GM10266 (cell line): ENCODE data around the gene HYAL3.

Source experiments
- DNase-seq: peaks from one replicate; pipeline ENCODE4 v3.0.0; 2012; ENCODE audit errors: extremely low spot score
- TF ChIP-seq, protein P1 (sequence below): IDR thresholded peaks from 2 replicates; pipeline ENCODE4 v1.5.1; 2012; ENCODE audit warnings: mild to moderate bottlenecking, low read depth; ENCODE audit not compliant: control insufficient read depth, insufficient read depth; ENCODE audit errors: missing control alignments

The HYAL3 gene

DNA sequence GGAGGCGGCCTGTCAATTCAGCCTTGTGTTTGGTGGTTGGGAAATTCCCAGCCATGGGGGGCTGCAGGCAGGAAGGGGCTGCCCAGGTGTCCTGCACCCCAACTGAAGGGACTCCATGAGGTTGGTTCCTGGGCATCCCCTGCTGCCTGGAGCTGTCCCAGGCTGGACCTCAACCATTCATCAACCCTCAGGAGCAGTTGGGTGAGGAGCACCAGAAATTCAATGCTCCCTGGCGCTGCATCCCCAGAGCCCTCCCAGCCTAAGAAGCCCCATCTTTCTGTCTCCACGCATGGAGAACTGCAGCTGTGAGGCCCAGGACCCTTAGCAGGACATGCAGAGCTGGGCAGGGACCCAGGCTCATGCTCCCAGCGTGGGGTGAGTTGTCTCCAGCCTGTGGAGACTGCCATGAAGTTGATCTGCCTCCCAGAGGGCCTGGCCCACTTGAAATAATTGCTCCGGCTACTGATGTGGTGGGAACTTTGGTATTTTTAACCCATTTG, 38.2 kb downstream of the HYAL3 start:
- TF ChIP-seq, protein P1, sequence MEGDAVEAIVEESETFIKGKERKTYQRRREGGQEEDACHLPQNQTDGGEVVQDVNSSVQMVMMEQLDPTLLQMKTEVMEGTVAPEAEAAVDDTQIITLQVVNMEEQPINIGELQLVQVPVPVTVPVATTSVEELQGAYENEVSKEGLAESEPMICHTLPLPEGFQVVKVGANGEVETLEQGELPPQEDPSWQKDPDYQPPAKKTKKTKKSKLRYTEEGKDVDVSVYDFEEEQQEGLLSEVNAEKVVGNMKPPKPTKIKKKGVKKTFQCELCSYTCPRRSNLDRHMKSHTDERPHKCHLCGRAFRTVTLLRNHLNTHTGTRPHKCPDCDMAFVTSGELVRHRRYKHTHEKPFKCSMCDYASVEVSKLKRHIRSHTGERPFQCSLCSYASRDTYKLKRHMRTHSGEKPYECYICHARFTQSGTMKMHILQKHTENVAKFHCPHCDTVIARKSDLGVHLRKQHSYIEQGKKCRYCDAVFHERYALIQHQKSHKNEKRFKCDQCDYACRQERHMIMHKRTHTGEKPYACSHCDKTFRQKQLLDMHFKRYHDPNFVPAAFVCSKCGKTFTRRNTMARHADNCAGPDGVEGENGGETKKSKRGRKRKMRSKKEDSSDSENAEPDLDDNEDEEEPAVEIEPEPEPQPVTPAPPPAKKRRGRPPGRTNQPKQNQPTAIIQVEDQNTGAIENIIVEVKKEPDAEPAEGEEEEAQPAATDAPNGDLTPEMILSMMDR, result no peak
- no peak for DNase-seq

DNA sequence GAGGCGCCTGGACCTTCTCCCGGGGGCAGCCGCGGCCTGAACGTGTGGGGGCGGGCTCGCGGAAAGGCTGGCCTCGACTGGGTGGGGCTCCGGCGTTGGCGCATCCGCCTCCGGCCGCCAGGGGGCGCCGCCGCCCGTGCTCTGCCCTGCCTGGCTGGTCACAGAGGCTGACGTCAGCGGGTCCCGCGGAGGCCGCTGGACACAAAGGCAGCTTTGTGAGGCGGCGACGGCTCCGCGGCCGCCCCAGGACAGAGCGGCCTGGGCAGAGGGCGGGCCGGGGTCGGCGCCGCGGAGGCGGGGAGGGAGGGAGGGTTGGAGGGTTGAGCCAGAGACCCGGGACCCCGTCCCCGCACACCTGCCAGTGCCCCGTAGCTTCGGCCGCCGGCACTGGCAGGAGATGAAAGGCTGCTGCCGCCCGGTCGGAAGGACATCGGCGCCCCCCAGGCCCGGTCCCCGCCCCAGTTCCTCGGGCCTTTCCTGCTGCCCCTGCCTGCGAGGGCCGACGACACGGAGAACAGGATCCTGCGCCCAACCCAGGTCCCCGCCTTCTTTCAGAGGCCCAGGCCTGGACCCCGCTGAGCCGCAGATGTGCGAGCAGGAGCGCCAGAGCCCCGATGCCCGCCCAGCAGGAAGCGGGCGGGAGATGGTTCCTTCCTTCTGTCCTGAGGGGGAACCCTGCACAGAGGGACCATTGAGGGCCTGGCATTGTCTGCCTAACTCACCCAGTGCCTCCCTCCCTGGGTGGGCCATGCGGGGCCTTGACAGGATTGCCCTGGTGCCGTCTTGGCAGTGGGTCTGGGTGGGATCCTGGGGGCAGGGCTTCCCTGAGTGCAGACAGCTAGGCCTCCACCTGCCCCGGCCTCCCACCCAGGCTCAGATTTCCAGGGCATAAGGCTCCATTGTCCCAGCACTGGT, 38.9 kb downstream of the HYAL3 start:
- TF ChIP-seq, protein P1, result peak; percentile 99
- peak; percentile 98 for DNase-seq

DNA sequence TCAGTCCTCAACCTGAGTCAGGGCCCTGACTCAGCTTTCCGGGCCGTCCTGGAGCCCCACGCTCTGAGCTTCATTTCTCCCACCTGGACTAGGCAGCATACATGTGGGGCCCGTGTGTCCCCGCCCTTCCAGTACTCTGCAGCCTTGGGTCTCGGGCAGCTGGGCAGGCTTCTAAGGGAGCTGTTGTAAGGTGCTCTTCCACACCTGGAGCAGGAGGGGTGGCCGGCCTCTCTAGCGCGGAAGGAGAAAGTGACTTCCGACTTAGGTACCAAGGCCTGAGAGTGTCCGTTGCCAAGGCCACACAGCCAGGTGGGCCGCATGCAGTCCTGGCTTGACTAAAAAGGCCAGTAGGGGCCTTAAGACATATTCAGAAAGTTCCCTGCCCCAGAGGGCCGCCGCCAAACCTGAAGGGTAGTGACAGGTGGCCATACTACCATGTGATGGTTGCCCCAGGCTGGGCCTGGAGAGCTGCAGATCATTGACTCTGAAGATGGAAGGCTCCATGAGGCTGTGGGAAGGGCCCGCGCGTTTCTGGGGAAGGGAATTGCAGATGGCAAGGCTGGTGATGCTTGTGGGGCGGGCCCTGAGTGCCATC, 39.7 kb downstream of the HYAL3 start:
- TF ChIP-seq, protein P1, result no peak
- no peak for DNase-seq

DNA sequence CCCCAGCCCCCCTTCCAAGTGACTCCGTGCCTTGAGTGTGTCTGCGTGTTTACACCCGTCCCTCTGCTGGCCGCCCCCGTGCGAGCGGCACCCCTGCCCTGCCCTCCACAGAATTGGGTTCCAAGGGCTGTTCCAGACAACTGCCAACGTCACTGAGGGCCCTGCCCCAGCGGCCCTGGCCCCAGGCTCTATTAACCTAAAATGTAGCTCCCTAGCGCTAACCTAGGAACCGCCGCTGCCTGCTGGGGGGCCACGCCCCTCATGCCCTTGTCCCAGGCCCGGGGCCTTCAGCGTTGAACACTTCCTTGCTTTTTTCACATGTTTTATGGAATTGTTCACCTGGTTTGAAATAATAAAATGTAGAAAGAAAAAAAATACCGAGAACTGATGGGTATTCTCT, 40.2 kb downstream of the HYAL3 start:
- TF ChIP-seq, protein P1, result no peak
- DNase-seq, result no peak

DNA sequence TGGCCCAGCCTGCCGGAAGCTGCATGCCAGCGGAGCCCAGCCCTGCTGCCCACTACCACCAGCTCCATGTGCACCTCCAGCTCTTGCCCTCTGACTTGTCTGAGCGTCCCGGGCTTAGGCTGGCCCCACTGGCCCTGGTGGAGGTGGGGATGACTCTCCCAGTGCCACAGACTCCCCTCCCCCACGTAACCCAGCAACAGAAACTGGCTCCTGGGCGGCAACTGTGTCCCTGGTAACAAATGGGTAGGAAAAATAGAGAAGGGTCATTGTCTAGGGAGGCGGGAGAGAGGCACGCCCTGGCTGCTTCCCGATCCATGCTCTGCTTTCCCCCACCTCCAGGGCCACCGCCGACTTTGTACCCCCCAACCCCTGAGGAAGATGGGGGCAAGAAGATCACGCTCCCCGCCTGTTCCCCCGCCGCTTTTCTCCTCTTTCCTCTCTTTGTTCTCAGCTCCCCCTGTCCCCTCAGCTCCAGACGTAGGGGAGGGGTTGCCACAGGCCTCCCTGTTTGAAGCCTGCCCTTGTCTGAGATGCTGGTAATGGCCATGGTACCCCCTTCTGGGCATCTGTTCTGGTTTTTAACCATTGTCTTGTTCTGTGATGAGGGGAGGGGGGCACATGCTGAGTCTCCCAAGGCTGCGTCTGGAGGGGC, 41.0 kb downstream of the HYAL3 start:
- no peak for DNase-seq
- TF ChIP-seq, protein P1, result no peak

DNA sequence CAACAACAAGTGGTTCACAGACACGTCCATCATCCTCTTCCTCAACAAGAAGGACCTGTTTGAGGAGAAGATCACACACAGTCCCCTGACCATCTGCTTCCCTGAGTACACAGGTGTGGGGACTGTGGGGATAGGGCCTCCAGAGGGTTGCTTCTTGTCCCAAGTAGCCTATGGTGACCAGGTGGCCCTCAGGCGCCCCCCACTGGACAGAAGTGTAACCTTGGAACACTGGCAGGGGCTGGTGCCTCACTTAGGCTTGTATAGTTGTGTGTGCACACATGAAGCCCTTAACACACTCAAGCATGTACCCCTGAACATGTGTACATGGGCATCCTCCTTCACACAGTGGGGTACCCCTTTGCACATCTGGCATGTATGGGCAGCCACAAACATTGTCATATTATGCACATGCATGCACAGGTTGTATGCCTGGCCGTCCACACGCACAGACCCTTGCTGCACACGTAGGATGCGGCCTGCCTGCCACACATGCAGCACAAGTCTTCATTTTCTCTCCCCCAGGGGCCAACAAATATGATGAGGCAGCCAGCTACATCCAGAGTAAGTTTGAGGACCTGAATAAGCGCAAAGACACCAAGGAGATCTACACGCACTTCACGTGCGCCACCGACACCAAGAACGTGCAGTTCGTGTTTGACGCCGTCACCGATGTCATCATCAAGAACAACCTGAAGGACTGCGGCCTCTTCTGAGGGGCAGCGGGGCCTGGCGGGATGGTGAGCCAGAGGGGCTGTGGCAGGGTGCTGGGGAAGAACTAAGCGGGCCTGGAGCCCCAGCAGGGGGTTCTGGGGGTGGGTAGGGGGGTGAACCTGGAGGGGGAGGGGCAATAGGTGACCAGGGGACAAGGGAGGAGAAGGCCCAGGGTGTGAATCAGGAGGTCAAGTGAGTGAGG, 42.0 kb downstream of the HYAL3 start:
- no peak for DNase-seq
- TF ChIP-seq, protein P1, result peak; percentile 39
